ENCODE results near the gene DDAH1.
"Not testable (repeated sequence)": the region's sequence is repeated elsewhere in the genome, so short reads cannot be mapped to it uniquely, and the experiment has no call there.

DDAH1 gene

DNA sequence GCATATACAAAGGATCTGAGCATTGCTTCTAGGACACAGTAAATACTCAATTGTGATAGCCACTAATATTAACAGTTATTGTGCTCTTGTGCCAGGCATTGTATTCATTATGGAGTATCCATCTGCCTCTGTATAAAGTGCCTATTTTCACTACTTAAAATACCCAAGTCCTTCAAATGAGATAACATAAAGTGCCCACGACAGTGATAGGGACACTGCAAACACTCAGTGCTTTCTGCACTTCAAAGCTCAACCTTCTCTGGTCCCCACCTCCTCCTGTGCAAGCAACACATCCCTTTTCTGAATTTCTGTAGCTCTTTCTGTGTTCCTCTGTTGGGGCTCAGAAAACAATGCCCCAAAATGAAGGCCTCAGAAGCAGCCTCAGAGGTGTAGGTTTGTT lies 6.6 kb upstream of the DDAH1 start:
- DNase-seq (ENCODE audit: low read depth in 1 of 2, low spot score in 1 of 2): no peak

GRCh38 chr1:85470130-85470529 lies 5.2 kb upstream of the DDAH1 start:
- not testable (repeated sequence) for DNase-seq (ENCODE audit: low read depth in 1 of 2, low spot score in 1 of 2)

DNA sequence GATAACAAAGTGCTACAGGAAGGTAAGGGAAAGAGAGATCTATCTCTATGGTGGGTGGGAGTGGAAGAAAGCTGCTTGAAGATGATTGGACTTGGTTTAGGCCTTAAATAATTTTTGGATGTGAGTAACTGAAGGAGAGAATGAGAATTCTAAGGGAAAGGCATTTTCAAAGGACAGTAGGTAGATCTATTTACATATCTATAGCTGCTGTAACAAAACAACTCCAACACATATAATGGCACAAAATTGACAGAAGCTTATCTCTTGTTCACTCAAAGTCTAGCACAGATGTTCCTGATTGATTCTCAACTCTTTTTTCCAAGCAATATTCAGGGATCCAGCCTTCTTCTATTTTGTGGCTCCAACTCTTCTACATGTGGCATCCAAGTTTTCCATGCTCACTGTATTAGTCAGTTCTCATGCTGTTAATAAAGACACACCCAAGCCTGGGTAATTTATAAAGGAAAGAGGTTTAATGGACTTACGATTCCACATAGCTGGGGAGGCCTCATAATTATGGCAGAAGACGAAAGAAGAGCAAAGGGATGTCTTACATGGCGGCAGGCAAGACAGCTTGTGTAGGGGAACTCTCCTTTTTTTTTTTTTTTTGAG lies 3.1 kb upstream of the DDAH1 start:
- no peak for DNase-seq (ENCODE audit: low read depth in 1 of 2, low spot score in 1 of 2)

- no peak for DNase-seq (ENCODE audit: low read depth in 1 of 2, low spot score in 1 of 2)
These were observed 2.1 kb upstream of the DDAH1 start for GRCh38 chr1:85467036-85467435.

DNA sequence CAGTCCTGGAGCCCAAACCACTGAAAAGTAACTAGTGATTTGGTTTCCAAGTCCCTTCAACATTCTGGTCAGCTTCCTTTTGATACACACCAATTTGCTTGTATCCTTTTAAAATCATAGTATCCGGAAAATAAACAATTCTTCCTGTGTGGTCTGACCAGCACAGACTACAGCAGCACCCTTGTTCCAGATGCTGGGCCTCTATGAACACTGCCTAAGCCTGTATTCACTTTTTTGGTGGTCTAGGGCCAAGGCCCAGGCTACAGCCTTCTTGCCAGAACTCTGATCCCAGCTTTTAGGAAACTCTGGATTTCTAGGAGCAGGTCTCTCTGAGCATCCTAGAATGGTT lies 801 bp upstream of the DDAH1 start:
- DNase-seq (ENCODE audit: low read depth in 1 of 2, low spot score in 1 of 2): no peak

- no peak for DNase-seq (ENCODE audit: low read depth in 1 of 2, low spot score in 1 of 2)
These were observed 361 bp downstream of the DDAH1 start for GRCh38 chr1:85464497-85465098.

- no peak for DNase-seq (ENCODE audit: low read depth in 1 of 2, low spot score in 1 of 2)
These were observed 1.0 kb downstream of the DDAH1 start for GRCh38 chr1:85463731-85464496.

- no peak for DNase-seq (ENCODE audit: low read depth in 1 of 2, low spot score in 1 of 2)
These were observed 1.9 kb downstream of the DDAH1 start for GRCh38 chr1:85462931-85463649.

GRCh38 chr1:85461216-85461918 lies 3.6 kb downstream of the DDAH1 start:
- DNase-seq (ENCODE audit: low read depth in 1 of 2, low spot score in 1 of 2): no peak

DNA sequence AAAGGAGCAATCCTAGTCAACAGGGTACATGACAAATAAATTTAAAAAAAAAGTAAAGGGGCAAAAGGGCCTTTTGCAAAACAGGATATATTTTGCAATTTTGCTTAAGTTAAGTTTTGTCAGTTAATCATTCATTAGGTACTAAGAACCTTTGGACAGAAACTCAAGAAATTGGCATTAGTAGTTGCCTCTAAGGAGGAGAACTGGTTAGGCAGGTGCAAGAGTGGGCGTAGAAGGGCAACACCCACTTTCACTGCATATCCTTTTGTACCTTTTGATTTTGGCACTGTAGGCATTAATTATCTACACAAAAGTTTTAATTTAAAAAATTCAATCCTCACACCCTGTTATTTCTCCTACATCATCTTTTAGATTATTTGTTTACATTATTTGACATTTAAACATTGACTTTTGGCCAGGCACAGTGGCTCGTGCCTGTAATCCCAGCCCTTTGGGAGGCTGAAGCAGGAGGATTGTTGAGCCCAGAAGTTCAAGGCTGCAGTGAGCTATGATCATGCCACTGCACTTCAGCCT lies 4.3 kb downstream of the DDAH1 start:
- no peak for DNase-seq (ENCODE audit: low read depth in 1 of 2, low spot score in 1 of 2)

DNA sequence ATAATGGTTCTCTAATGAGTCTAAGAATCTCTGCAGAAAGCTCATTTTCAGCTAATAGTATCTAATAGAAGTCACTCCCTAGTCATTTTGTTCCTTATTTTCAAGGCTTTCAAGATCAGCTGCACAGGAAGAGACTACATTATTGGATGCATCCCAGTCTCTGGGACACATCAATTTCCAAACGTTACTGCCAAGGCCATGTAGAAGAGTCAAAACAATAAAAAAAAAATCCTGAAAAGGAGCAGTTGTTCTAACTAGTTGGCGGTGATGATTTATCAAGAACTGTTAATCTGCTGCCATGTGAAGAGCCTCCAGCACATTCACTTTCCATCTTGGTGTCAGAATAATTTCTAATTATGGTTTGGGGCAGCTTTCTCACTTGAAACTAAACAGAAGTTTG lies 5.7 kb downstream of the DDAH1 start:
- no peak for DNase-seq (ENCODE audit: low read depth in 1 of 2, low spot score in 1 of 2)

- no peak for DNase-seq (ENCODE audit: low read depth in 1 of 2, low spot score in 1 of 2)
These were observed 10.7 kb downstream of the DDAH1 start for GRCh38 chr1:85454214-85454613.

DNA sequence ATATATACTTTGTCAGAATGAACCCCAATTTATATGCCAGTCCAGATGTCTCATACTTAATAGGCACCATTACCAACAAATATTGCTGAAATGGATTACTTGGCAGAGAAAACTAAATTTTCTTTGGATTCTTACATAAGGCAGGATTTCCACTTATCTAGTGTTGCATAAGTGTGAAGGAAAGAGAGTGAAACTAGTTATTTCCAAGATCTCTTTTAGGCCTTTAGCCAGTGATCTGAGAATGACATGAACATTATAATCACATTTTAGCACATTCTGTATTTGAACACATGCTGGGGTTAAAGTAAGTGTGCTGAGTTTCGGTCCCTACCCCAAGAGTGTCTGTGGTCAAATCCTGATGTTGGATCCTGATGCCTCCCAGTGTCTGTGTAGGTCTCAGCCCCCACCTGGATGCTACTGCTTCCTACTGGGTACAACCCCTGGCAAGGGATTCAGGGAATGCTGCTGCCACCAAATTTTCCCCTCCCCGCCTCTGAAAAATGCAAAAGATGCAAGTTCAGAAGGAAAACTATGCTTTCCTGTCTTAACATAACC lies 11.2 kb downstream of the DDAH1 start:
- DNase-seq (ENCODE audit: low read depth in 1 of 2, low spot score in 1 of 2): no peak

GRCh38 chr1:85452948-85453347 lies 12.0 kb downstream of the DDAH1 start:
- DNase-seq (ENCODE audit: low read depth in 1 of 2, low spot score in 1 of 2): no peak

DNA sequence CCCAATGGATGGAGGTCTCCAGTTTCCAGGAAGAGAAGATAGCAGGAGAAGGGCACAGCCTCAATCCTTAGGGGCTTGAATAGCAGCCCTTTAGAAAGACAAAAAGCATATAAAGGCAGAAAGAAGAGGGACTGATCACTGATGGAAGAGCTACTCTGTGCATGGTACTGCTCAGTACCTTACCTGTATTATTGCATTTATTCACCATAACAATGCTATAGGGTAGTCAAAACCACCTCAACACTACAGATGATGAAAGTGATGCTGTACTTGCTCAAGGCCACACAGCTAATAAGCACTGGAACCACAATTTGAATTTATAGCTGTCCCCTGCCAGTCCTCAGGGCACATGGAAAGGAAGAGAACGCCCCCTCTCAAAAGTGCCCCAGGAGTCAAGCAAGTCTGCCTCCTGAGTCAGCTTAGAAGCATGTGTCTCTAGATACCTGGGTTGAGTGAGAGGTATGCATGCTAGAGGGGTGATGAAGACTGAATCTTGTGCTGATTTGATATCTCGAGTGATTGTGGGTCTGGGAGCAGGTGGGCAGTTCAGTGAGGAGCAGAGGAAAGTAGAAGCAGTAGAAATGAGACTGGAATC lies 13.6 kb downstream of the DDAH1 start:
- DNase-seq (ENCODE audit: low read depth in 1 of 2, low spot score in 1 of 2): no peak

DNA sequence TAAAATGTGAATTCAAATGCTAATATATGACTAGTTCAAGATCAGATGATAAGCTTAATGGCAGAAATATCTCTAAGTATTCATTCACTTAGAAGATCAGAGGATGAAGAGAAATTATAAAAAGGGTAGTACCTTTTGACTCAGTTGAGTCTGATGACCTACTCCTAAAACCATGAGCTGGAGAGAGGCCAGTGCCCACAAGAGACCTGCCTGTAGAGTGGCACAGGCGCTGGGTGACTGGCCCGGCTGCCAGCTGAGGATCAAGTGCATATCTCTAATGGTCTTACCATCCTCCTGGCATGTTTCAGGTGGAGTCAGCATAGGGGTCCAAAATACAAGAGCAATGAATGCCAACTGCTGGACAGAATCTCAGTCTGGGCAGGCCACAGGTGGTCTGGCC lies 14.1 kb downstream of the DDAH1 start:
- no peak for DNase-seq (ENCODE audit: low read depth in 1 of 2, low spot score in 1 of 2)

DNA sequence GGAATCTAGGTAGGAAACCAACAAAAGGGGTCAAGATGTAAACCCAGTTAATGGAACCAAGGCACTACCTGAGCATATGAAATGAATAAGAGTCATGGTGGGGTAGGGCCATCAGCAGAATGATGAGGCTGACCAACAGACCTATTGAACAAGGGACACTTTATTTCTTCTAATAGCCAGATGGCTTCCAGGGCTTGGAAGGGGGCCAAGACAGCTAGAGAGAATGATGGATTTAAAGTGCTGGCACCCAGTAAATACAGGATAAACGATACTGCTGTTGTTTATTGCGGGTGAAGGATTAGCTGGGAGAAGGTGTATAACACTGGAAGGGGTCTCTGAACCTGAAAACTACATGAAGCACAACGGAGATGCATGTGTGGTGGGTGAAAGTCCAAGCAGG lies 15.6 kb downstream of the DDAH1 start:
- DNase-seq (ENCODE audit: low read depth in 1 of 2, low spot score in 1 of 2): no peak

GRCh38 chr1:85448358-85448757 lies 16.6 kb downstream of the DDAH1 start:
- no peak for DNase-seq (ENCODE audit: low read depth in 1 of 2, low spot score in 1 of 2)

- no peak for DNase-seq (ENCODE audit: low read depth in 1 of 2, low spot score in 1 of 2)
These were observed 17.7 kb downstream of the DDAH1 start for GRCh38 chr1:85447006-85447943.

Measured in activated T-helper 1 cell treated with anti-CD3 and anti-CD28 coated beads, Interleukin-2, amount 50 U/mL, for 16 hours (primary cell).